ENCODE results near the gene SRSF7.
A peak's percentile ranks its signal among the peaks of the same experiment; 100 is the strongest.
"Not testable (repeated sequence)": the region's sequence is repeated elsewhere in the genome, so short reads cannot be mapped to it uniquely, and the experiment has no call there.

SRSF7 gene

DNA sequence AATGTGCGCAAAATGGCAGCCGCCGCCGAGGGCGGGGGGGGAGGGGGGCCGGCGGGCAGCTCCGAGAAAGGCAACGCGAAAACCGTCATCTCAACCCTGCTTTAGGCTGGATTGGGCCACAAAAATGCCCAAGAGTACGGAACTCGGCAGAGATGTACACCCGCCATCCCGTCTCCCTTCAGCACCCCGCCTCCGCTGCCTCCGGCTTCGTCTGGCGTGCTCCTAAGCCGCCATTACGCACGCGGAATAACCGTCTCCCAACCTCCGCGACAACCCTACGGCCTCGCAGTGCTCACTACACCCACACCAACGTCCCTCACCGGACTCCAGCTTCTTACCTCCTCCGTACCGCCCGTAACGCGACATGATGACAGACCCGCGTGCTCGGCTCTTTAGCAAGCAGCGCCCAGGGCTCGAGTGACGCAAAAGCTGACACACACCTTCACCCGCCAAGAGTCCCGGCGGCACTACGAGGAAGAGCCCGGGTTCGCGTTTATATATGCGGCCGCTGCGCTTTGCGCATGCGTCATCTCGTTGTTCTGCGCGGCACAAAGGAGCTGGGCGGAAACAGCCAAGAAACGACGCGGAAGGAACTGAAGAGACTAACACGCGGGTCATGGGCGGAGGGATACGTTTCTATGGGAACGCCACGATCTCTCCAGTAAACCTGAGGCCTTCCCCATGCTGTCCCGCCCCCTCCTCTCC is at the start of gene SRSF7:
Gene SRSF7 (minus strand): TSS at position 471 of the 705 bp plus-strand sequence. CDS start 105 bp downstream, at position 366.
- peak within 1 kb of the TSS; percentile 53 to 99 (median 96) for H3K27ac ChIP-seq
- H3K4me3 ChIP-seq = peak within 1 kb of the TSS; percentile 52 to 96 (median 84)

DNA sequence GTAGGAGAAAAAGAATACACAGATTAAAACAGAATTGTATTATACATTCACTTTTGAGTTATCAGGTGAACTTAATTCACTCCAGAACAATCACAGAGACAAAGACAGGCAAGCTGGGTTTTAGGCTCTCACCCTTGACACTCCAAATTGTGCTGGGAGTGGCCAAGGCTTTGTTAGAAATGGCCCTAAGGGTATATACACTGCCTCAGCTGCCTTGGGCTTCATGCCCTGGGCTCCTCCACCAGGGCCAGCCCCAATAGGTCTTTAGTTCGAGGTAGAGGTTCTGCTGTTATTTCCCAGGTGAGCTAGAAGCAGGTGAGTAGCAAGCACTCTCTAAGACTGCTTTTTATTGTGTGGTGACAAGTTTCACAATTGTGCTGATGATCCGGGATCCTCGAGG is 46.8 kb upstream of the SRSF7 start:
- H3K4me3 ChIP-seq = no peak overlapping the region
- no peak overlapping the region for H3K27ac ChIP-seq

DNA sequence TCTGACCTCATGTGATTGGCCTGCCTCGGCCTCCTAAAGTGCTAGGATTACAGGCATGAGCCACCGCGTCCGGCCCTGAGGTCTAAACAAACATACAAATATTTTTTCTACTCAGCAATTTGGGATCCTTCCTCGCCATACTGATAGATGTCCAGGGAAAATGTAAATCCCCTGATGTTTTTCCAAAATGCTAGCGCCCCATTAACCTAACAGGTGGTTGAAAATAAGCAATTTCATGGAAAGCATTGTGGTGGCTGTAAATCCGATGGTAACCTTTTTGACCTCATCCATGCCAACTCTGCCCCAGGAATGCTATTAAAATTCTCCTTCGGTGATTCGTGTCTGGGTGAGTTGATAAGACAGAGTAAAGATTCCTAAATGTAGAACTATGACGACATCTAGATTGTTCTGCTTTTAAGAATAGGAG is 46.1 kb upstream of the SRSF7 start:
- no peak overlapping the region for H3K4me3 ChIP-seq
- no peak overlapping the region for H3K27ac ChIP-seq

DNA sequence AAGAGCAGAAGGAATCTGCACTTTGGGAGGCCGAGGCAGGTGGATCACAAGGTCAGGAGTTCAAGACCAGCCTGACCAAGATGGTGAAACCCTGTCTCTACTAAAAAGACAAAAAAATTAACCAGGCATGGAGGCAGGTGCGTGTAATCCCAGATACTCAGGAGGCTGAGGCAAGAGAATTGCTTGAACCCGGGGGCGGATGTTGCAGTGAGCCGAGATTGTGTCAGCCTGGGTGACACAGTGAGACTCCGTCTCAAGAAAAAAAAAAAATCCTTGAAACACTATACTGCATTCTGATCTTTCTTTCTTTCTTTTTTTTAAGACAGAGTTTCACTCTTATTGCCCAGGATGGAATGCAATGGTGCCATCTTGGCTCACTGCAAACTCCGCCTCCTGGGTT is 43.9 kb upstream of the SRSF7 start:
- H3K27ac ChIP-seq, H3K4me3 ChIP-seq: not testable (repeated sequence)

DNA sequence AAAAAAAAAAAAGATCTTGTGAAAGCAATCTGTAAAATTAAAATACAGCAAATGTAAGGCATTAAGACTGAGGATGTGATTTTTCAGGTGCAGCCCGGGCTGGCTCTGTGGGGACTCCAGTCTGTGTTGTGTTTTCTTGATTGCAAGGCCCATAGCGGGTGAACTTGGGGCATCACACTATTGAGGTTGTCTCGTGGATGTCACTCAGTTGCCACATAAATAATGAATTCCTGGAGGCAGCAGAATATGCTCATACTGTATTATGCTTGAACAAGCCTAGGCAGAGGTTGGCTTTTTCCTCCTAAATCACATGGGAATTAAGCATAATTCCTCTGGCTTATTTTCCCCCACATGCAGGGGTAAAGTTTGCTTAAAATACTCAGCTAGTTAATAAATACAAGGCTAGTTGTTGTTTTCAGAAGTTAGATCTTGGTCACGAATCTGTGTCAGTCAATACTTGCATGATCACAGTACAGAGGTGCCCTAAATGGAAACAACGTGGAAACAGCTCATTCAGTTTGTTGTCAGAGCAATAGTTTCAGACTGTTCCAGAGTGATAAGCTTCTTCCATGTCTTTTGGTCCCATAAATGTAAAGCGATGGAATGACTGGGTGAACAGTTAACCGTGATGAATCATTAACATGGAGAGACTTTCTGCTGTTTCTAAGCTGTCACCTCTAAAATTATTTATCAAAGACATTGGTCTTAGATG is 43.2 kb upstream of the SRSF7 start:
- H3K27ac ChIP-seq = no peak overlapping the region
- H3K4me3 ChIP-seq = no peak overlapping the region

DNA sequence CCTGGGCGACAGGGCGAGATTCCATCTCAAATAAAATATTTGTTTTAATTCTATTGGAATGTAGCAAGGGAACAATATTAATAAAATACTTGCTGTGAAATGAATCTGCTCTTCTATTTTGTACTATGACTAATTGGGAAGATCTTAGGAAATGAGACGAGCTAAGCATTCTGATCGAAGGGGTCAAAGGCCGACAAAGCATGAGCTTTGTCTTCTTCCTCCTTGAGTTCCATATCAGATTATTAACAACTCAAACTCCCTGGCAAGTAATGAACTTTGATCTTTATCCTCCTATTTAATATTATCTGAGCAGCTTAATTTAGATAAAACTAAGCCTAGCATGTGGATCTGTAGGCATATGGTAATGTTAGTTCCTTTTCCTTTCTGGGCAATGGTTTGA is 42.4 kb upstream of the SRSF7 start:
- H3K27ac ChIP-seq = no peak overlapping the region

DNA sequence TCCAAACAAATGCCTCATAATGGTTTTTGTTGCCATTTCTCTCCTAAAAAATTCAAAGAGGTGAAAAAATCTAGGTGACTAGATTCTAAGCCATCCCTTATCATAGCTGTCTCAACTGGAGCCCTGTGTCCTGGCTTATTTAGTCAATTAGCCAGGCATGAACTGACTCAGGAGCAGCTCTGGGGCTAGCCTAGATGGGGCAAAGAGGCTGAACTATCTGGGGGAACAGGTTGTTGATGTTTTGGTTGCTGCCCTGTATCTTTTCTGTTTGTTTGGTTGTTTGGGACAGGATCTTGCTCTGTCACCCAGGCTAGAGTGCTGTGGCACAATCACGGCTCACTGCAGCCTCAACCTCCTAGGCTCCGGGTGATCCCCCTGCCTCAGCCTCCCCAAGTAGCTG is 41.6 kb upstream of the SRSF7 start:
- Histone ChIP-seq H3K27ac (no peak overlapping the region), H3K4me3 (no peak overlapping the region)

More for the DNA sequence above, 42.4 kb upstream of the SRSF7 start:
- H3K4me3 ChIP-seq = no peak overlapping the region

DNA sequence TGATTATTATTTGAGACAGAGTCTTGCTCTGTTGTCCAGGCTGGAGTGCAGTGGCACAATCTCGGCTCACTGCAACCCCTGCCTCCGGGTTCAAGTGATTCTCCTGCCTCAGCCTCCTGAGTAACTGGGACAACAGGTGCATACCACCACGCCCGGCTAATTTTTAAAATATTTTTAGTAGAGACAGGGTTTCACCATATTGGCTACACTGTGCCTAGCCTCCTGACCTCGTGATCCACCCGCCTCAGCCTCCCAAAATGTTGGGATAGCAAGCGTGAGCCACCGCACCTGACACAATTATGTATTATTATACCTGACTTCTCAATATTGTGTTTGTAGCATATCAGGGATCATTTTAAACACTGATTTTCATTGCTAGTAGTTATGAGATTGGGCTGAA is 41.2 kb upstream of the SRSF7 start:
- not testable (repeated sequence) for H3K4me3 ChIP-seq, H3K27ac ChIP-seq

DNA sequence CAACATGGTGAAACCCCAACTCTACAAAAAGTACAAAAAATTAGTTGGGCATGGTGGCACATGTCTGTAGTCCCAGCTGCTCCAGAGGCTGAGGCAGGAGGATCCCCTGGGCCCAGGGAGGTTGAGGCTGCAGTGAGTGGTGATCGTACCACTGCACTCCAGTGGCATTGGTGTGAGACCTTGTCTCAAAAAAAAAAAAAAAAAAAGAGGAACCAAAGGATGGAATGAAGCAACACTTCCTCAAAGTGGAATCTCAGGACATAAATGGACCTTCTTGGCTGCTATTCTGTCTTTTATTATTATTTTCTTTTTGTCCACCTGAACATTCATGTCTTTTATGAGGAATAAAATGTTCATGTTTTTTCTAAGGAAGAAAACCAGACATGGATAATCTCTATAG is 40.6 kb upstream of the SRSF7 start:
- no peak overlapping the region for H3K4me3 ChIP-seq
- no peak overlapping the region for H3K27ac ChIP-seq

DNA sequence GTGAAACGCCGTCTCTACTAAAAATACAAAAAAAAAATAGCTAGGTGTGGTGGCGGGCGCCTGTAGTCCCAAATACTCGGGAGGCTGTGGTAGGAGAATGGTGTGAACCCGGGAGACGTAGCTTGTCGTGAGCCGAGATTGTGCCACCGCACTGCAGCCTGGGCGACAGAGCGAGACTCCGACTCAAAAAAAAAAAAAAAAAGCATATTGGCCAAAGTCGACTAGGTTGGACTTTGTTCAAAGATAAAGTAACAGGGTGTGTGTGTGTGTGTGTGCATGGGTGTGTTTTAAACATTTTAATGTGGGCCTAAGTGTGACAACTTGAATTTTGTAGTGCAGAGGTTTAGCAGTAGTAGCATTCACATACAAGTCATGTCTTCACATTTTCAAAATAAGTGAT is 38.5 kb upstream of the SRSF7 start:
- no peak overlapping the region for H3K4me3 ChIP-seq
- no peak overlapping the region for H3K27ac ChIP-seq

DNA sequence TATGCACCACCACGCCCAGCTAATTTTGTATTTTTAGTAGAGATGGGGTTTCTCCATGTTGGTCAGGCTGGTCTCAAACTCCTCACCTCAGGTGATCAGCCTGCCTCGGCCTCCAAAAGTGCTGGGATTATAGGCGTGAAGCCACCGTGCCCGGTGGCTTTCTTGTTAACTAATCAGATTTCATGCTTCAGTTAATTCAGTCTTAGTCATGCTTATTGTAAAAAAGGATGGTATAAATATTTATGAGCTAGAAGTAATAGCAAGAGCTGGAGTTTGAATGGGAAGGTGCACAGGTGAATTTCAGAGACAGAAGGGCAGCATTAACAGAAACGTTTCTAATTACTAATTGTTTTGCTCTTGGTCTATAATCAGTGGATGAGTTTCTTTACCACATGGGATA is 37.1 kb upstream of the SRSF7 start:
- H3K4me3 ChIP-seq = no peak overlapping the region
- no peak overlapping the region for H3K27ac ChIP-seq

DNA sequence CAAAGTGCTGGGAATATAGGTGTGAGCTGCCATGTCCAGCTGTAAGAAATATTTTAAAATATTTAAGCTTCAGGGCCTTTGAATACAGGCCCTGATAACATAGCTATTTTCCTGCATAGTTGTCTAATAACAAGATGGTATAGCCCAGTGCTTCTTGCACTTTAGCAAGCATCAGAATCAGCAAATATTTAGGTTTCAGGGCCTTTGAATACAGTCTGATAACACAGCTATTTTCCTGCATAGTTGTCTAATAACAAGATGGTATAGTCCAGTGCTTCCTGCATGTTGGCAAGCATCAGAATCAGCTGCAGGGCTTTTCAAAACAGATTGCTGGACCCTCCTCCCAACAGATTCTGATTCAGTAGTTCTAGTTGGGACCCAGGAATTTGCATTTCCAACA is 32.4 kb upstream of the SRSF7 start:
- H3K4me3 ChIP-seq = no peak overlapping the region
- no peak overlapping the region for H3K27ac ChIP-seq

DNA sequence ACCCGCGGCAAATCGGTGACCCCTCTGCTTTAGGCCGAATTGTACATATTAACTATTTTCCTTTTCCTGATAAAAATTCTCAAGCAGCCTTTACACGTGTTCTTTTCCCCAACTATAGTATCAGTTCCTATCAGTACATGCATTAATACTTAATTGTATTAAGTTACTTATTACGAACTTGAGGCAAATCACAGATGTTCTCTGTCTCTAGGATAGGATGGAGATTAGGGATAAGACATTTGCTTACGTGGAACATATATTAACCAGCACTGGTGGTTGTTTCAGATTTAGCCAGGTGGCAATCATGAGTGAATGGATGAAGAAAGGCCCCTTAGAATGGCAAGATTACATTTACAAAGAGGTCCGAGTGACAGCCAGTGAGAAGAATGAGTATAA is 27.5 kb upstream of the SRSF7 start:
- peak overlapping the region in 18 of 21 experiments; percentile 9 to 87 (median 77) for H3K27ac ChIP-seq
- peak overlapping the region; percentile 41 to 67 (median 63) for H3K4me3 ChIP-seq

DNA sequence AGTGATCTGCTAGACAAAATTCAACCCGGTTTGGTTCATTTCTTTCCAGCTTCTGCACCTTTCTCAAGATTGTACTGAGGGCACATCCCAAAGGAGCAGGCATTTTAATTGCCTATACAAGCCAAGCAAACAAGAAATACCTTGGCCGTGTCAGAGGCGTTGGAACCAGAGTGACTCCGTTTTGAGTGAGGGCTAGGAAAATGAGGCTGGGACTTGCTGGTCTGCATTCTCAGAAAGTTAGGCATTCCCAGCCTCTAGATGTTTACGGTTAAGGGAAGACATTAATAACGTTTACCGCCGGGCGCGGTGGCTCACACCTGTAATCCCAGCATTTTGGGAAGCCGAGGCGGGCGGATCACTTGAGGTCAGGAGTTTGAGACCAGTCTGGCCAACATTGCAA is 25.4 kb upstream of the SRSF7 start:
- H3K27ac ChIP-seq = no peak overlapping the region
- H3K4me3 ChIP-seq = no peak overlapping the region

DNA sequence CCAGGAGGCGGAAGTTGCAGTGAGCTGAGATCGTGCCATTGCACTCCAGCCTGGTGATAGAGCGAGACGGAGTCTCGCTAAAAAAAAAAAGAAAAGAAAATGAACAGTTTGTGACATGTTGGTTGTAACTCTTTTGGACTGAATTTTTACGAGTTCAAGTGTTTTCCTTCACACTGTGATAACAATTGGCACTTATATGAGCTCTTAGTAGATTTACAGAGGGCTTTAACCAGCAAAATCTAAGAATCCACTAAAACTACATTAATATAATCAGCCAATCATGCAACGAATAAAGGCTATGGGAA is 24.7 kb upstream of the SRSF7 start:
- no peak overlapping the region for H3K27ac ChIP-seq
- H3K4me3 ChIP-seq = no peak overlapping the region

DNA sequence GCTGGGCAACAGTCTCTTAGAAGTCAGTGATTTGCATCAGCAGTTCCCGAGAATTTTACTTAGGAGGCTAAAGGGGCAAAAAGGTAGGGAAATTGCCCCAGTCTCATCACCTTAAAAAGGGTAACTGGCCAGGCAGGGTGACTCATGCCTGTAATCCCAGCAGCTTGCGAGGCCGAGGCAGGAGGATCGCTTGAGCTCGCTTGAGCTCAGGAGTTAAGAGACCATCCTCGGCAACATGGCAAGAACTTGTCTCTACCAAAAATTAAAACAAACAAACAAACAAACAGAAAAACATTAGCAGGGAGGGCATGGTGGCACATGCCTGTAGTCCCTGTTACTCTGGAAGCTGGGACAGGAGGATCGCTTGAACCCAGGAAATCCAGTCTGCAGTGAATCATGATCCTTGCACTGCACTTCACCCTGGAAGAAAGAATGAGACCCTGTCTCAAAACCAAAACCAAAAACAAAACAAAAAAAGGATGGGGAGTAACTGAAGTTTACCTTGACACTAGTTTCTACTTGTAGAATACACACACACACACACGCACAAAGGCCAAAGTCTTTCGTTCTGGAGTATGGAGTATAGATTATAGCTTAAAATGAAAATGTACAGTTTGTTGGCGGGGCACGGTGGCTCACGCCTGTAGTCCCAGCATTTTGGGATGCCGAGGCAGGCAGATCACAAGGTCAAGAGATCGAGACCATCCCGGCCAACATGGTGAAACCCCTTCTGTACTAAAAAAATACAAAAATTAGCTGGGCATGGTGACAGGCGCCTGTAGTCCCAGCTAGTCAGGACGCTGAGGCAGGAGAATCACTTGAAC is 24.1 kb upstream of the SRSF7 start:
- no peak overlapping the region for H3K4me3 ChIP-seq
- H3K27ac ChIP-seq = no peak overlapping the region

DNA sequence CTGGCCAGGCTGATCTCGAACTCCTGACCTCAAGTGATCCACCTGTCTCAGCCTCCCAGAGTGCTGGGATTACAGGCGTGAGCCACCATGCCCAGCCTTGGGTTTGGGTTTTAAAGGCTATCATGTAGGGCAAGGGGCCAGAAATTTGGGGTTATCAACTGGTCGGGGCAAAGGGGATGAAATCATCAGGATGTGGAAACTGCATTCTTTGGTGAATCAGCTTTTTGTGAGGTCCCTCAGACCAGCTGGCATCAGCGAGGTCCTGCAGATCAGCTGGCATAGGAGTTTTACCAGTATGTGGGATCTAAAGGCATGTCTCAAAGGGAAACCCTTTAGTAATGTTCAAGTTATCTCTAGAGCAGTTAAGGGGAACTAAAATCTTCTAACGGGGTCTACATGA is 20.5 kb upstream of the SRSF7 start:
- no peak overlapping the region for H3K4me3 ChIP-seq
- no peak overlapping the region for H3K27ac ChIP-seq

DNA sequence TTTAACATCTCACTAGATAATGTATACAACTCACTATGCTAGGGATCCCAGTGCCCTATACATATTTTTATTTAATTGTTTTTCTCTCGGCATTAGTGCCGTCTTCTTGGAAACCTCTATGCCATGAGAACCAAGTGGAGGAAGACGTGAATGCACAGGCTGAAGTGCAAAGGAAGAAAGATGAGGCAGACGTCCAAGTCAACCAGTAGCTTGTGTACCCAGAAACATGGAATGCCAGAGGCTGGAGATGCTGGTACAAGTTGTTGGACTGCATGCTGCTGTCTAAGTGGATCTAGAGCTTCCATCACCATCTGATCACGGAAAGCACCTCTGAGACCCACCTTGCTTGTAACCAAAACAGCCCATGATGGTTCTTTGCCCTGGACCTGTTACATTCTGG is 14.4 kb upstream of the SRSF7 start:
- no peak overlapping the region for H3K27ac ChIP-seq
- no peak overlapping the region for H3K4me3 ChIP-seq

DNA sequence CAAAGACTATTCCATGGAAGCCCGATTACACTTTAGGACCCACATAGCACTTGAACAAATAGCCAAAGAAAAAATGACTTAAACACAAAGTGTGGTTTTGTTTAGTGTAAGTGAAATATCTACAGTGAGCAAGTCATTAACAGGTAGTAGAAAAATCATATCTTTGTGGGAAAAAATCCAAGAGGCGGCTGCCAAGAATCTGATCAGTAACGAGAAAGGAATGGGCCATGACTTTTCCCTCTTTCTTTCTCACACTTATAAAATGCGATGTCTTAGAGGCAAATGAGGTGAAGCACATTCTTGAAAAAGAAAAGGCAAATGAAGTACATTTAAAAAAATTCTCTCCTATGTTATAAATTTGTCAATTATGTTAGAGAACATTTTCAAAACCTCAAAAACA is 14.0 kb upstream of the SRSF7 start:
- Histone ChIP-seq H3K4me3 (no peak overlapping the region), H3K27ac (no peak overlapping the region)

DNA sequence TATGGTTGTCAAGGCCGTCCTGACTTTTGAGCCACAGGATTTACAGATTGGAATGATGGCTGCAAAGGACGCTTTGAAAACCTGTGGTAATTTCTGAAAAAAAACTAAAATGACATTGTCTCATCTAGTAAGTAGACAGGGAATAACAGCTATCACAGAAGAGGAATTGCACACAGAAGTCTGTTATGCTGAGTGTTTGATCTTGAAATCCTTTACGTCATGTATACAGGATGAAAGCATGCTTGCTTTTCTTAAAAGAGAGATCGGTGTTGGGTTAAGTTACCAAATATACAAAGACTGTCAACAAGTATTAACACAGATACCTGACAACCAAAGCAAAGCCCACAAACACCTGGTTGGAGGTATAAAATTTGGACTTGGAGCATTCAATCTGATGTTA is 12.6 kb upstream of the SRSF7 start:
- Histone ChIP-seq H3K4me3 (no peak overlapping the region), H3K27ac (no peak overlapping the region)

DNA sequence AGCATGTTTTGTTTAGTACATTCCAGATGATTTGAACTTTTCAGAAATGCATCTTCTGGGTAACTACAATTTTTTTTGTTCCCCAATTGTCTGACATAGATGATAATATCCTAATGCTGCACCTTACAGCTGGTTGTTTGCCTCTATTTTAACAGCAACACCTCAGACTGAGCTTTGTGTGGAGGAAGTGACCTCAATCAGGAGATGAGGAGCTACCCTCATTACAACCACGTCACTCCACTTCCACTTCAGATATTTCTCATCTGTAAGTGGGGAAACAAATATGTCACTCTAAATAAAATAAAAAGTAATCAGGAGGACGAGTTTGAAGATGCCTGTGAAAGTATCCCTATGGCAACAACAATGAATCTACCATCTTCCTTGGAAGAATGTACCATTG is 12.1 kb upstream of the SRSF7 start:
- H3K4me3 ChIP-seq = no peak overlapping the region

More for the DNA sequence above, 12.1 kb upstream of the SRSF7 start:
- no peak overlapping the region for H3K27ac ChIP-seq
